Measurements from ENCODE around the gene LCA5L. TPM values are rescaled to one million over a fixed set of nuclear protein-coding genes. Genes with fewer than 3 reads are reported as not detected.
"Not testable (repeated sequence)": the region's sequence is repeated elsewhere in the genome, so short reads cannot be mapped to it uniquely, and the experiment has no call there.

LCA5L gene
- total and polyA plus RNA-seq, 3 donors from 2014 or later = 61.9 to 103 (median 88.0) TPM

- no peak overlapping the region for H3K27ac ChIP-seq
- H3K4me1 ChIP-seq = no peaks in the 10 kb centered on the region
- intact Hi-C loops (cut with DNase I; ENCODE audit: low total_unique reads) = no loop called here
- H3K9me3 ChIP-seq = no peaks in the 10 kb centered on the region
- no peak overlapping the region for H3K4me3 ChIP-seq
- H3K27me3 ChIP-seq = no peaks in the 10 kb centered on the region
- TF ChIP-seq POLR2A (IDR thresholded peaks at IDR 0.05) = no peak
- TF ChIP-seq, protein P1, sequence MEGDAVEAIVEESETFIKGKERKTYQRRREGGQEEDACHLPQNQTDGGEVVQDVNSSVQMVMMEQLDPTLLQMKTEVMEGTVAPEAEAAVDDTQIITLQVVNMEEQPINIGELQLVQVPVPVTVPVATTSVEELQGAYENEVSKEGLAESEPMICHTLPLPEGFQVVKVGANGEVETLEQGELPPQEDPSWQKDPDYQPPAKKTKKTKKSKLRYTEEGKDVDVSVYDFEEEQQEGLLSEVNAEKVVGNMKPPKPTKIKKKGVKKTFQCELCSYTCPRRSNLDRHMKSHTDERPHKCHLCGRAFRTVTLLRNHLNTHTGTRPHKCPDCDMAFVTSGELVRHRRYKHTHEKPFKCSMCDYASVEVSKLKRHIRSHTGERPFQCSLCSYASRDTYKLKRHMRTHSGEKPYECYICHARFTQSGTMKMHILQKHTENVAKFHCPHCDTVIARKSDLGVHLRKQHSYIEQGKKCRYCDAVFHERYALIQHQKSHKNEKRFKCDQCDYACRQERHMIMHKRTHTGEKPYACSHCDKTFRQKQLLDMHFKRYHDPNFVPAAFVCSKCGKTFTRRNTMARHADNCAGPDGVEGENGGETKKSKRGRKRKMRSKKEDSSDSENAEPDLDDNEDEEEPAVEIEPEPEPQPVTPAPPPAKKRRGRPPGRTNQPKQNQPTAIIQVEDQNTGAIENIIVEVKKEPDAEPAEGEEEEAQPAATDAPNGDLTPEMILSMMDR (IDR thresholded peaks at IDR 0.05) = no peak
- H3K36me3 ChIP-seq (ENCODE audit: low read depth, missing control alignments) = no peaks in the 10 kb centered on the region
- 73 to 74% methylated on average over 2 of the region's 2 CpGs for WGBS, 2 donors
- no peak for DNase-seq
These were observed 14.6 kb downstream of the LCA5L start for GRCh38 chr21:39430954-39431353.

DNA sequence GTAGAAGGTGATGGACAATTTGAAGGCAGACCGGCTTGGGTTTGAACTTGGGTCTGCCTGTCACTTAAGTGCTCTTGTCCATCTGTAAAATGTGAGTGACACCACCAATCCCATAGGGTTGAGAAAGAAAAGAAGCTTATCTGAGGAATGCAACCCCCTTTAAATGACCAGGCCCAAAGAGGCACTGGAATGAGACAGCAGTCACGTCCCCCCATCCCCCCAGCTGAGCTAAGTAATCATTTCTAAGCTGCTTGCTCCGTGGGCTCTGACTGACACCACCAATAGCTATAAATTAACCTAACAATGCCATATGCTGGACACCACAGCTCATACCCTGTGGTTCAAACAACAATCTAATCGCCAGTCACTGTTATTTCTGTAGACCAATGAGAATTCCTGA lies 15.1 kb downstream of the LCA5L start:
- H3K9me3 ChIP-seq = no peaks in the 10 kb centered on the region
- no peak overlapping the region for H3K4me3 ChIP-seq
- H3K27me3 ChIP-seq = no peaks in the 10 kb centered on the region
- TF ChIP-seq, protein P1 (IDR thresholded peaks at IDR 0.05) = no peak
- no peak for TF ChIP-seq POLR2A (IDR thresholded peaks at IDR 0.05)
- intact Hi-C loops (cut with DNase I; ENCODE audit: low total_unique reads) = no loop called here
- H3K4me1 ChIP-seq = no peaks in the 10 kb centered on the region
- H3K36me3 ChIP-seq (ENCODE audit: low read depth, missing control alignments) = no peaks in the 10 kb centered on the region
- no peak for DNase-seq
- H3K27ac ChIP-seq = no peak overlapping the region
- WGBS, 2 donors = 71 to 82% methylated on average over 4 of the region's 4 CpGs

DNA sequence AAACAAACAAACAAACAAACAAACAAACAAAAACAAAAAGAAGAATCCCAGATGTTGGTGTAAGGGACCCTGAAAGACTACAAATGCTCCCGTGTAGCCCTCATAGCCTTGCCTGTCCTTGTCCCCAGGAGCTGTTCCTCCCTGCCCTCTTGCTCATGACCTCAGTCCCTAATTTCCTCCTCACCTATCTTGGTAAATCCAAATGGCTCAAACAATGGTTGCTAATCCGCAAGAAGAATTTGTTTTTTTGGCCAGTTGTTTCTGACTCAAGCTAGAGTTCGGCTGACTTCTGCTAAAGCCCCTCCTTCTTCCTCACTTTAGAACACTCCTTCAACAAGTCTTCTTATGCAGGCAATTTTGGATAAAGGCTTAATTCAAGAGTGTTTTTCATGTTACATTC lies 15.6 kb downstream of the LCA5L start:
- 77 to 88% methylated on average over 3 of the region's 3 CpGs for WGBS, 2 donors
- intact Hi-C loops (cut with DNase I; ENCODE audit: low total_unique reads) = no loop called here
- Histone ChIP-seq H3K4me3 (no peak overlapping the region), H3K4me1 (no peaks in the 10 kb centered on the region), H3K36me3 (ENCODE audit: low read depth, missing control alignments) (no peaks in the 10 kb centered on the region), H3K27ac (no peak overlapping the region), H3K9me3 (no peaks in the 10 kb centered on the region), H3K27me3 (no peaks in the 10 kb centered on the region)
- DNase-seq = no peak
- no peak for TF ChIP-seq POLR2A (IDR thresholded peaks at IDR 0.05)
- TF ChIP-seq, protein P1 (IDR thresholded peaks at IDR 0.05) = no peak

- no peaks in the 10 kb centered on the region for H3K9me3 ChIP-seq
- WGBS, 2 donors = 75 to 79% methylated on average over 2 of the region's 2 CpGs
- DNase-seq = no peak
- intact Hi-C loops (cut with DNase I; ENCODE audit: low total_unique reads) = no loop called here
- H3K36me3 ChIP-seq (ENCODE audit: low read depth, missing control alignments) = no peaks in the 10 kb centered on the region
- no peaks in the 10 kb centered on the region for H3K27me3 ChIP-seq
- TF ChIP-seq, protein P1 (IDR thresholded peaks at IDR 0.05) = no peak
- no peak for TF ChIP-seq POLR2A (IDR thresholded peaks at IDR 0.05)
- H3K4me3 ChIP-seq = no peak overlapping the region
- H3K4me1 ChIP-seq = no peaks in the 10 kb centered on the region
- H3K27ac ChIP-seq = no peak overlapping the region
These were observed 16.1 kb downstream of the LCA5L start for GRCh38 chr21:39429445-39429844.

GRCh38 chr21:39422527-39423241 lies 22.9 kb downstream of the LCA5L start:
- DNase-seq = no peak
- Histone ChIP-seq H3K4me1 (no peaks in the 10 kb centered on the region), H3K27me3 (no peaks in the 10 kb centered on the region), H3K36me3 (ENCODE audit: low read depth, missing control alignments) (no peaks in the 10 kb centered on the region), H3K9me3 (no peaks in the 10 kb centered on the region), H3K27ac (no peak overlapping the region), H3K4me3 (no peak overlapping the region)
- 64 to 73% methylated on average over 5 of the region's 5 CpGs for WGBS, 2 donors
- TF ChIP-seq POLR2A (IDR thresholded peaks at IDR 0.05) = no peak
- TF ChIP-seq, protein P1 (IDR thresholded peaks at IDR 0.05) = no peak
- intact Hi-C loops (cut with DNase I; ENCODE audit: low total_unique reads) = no loop called here

GRCh38 chr21:39419204-39419603 lies 26.4 kb downstream of the LCA5L start:
- H3K4me1 ChIP-seq; H3K27me3 ChIP-seq; DNase-seq; H3K36me3 ChIP-seq (ENCODE audit: low read depth, missing control alignments); H3K4me3 ChIP-seq; H3K9me3 ChIP-seq; intact Hi-C loops (cut with DNase I; ENCODE audit: low total_unique reads); H3K27ac ChIP-seq: not testable (repeated sequence)
- 98% methylated on average over 5 of the region's 5 CpGs for WGBS, 2 donors

Measured in testis (tissue), 3 donors.